Activated CD4-positive, alpha-beta T cell treated with anti-CD3 and anti-CD28 coated beads for 4 hours (primary cell): ENCODE results near the gene RALGPS2.

Experiments used
- DNase-seq, 2 donors: peaks; one replicate each; pipeline ENCODE4 v3.0.0-alpha.2; 2020

RALGPS2 gene

GRCh38 chr1:178869119-178869697 is 144.2 kb downstream of the RALGPS2 start:
- DNase-seq = no peak

GRCh38 chr1:178870221-178870620 is 145.2 kb downstream of the RALGPS2 start:
- no peak for DNase-seq

GRCh38 chr1:178870944-178871343 is 145.9 kb downstream of the RALGPS2 start, which contains the start of gene ANGPTL1:
Gene ANGPTL1, minus strand, starts transcription at chr1:178871077. Its CDS starts 5,301 bp downstream, at chr1:178865776.
- no peak for DNase-seq

- no peak for DNase-seq
These were observed 146.7 kb downstream of the RALGPS2 start for GRCh38 chr1:178871551-178872320.

GRCh38 chr1:178874966-178875365 is 149.9 kb downstream of the RALGPS2 start:
- DNase-seq = no peak

GRCh38 chr1:178875936-178876335 is 150.9 kb downstream of the RALGPS2 start:
- DNase-seq = no peak

- no peak for DNase-seq
These were observed 152.9 kb downstream of the RALGPS2 start for GRCh38 chr1:178877896-178878295.

- no peak for DNase-seq
These were observed 156.9 kb downstream of the RALGPS2 start for GRCh38 chr1:178881950-178882349.

GRCh38 chr1:178885869-178886268 is 160.8 kb downstream of the RALGPS2 start:
- no peak for DNase-seq

GRCh38 chr1:178886551-178886950 is 161.5 kb downstream of the RALGPS2 start:
- no peak for DNase-seq

- DNase-seq = no peak
These were observed 170.9 kb downstream of the RALGPS2 start for GRCh38 chr1:178895928-178896327.

- DNase-seq = no peak
These were observed 173.4 kb downstream of the RALGPS2 start for GRCh38 chr1:178898401-178898800.

GRCh38 chr1:178899402-178899801 is 174.4 kb downstream of the RALGPS2 start:
- DNase-seq = no peak

- no peak for DNase-seq
These were observed 176.6 kb downstream of the RALGPS2 start for GRCh38 chr1:178901482-178902125.

GRCh38 chr1:178908358-178908757 is 183.3 kb downstream of the RALGPS2 start:
- DNase-seq = no peak

GRCh38 chr1:178910023-178910422 is 185.0 kb downstream of the RALGPS2 start:
- DNase-seq = no peak

GRCh38 chr1:178912597-178912996 is 187.6 kb downstream of the RALGPS2 start:
- DNase-seq = no peak

- no peak for DNase-seq
These were observed 191.6 kb downstream of the RALGPS2 start for GRCh38 chr1:178916448-178917174.

- DNase-seq = no peak
These were observed 193.3 kb downstream of the RALGPS2 start for GRCh38 chr1:178918308-178918707.

GRCh38 chr1:178918955-178919354 is 193.9 kb downstream of the RALGPS2 start:
- DNase-seq = no peak

- DNase-seq = no peak
These were observed 194.5 kb downstream of the RALGPS2 start for GRCh38 chr1:178919581-178919980.

GRCh38 chr1:178921499-178921898 is 196.5 kb downstream of the RALGPS2 start:
- no peak for DNase-seq

GRCh38 chr1:178923512-178923911 is 198.5 kb downstream of the RALGPS2 start:
- DNase-seq = no peak
